Measurements from ENCODE around the gene FASLG.

DNA sequence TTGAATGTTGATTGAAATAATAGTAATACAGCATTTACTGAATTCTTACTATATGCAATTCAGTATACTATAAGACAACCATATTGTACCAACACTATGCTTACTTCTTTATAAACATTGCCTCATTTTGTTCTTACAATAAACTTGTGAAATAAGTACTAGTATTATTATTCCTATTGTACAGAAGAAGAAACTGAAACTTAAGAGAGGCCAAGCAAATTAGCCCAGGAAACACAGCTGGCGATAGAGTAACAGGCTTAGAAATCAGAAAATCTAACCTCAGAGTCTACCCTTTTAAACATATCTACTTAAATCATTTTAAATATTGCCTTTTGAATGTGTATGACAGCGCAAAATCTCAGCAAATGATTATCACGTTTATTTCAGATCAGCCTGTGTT, 41.7 kb downstream of the FASLG start:
- TF ChIP-seq, protein P1, sequence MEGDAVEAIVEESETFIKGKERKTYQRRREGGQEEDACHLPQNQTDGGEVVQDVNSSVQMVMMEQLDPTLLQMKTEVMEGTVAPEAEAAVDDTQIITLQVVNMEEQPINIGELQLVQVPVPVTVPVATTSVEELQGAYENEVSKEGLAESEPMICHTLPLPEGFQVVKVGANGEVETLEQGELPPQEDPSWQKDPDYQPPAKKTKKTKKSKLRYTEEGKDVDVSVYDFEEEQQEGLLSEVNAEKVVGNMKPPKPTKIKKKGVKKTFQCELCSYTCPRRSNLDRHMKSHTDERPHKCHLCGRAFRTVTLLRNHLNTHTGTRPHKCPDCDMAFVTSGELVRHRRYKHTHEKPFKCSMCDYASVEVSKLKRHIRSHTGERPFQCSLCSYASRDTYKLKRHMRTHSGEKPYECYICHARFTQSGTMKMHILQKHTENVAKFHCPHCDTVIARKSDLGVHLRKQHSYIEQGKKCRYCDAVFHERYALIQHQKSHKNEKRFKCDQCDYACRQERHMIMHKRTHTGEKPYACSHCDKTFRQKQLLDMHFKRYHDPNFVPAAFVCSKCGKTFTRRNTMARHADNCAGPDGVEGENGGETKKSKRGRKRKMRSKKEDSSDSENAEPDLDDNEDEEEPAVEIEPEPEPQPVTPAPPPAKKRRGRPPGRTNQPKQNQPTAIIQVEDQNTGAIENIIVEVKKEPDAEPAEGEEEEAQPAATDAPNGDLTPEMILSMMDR (conservative IDR thresholded peaks at IDR 0.05; ENCODE audit: low read depth, low read length): no peak
- no peak for TF ChIP-seq EZH2 (IDR thresholded peaks at IDR 0.05; ENCODE audit: borderline replicate concordance, low read depth, low read length, poor library complexity, severe bottlenecking)
